GM19240 (cell line): ENCODE results near the gene FLNC.

ENCODE experiments used
- DNase-seq: peaks from one replicate; pipeline ENCODE4 v3.0.0; 2011; ENCODE audit warnings: low spot score; ENCODE audit not compliant: insufficient read length

The FLNC gene

DNA sequence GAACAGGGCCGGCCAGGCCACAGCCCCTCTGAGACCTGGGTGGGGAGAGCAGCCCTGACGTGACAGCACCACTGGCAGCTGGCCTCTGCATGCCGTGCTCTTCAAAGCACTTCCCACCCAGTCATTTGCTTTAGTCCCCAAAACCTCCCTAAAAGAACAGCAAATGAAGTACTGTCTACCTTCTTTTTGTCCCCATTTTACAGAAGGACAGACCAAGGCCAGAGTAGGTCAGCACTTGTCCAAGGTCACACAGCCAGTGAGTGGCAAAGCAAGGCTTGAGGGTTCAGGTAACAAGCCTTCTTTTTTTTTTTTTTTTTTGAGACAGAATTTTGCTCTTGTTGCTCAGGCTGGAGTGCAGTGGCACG, 47.5 kb downstream of the FLNC start:
- no peak for DNase-seq

DNA sequence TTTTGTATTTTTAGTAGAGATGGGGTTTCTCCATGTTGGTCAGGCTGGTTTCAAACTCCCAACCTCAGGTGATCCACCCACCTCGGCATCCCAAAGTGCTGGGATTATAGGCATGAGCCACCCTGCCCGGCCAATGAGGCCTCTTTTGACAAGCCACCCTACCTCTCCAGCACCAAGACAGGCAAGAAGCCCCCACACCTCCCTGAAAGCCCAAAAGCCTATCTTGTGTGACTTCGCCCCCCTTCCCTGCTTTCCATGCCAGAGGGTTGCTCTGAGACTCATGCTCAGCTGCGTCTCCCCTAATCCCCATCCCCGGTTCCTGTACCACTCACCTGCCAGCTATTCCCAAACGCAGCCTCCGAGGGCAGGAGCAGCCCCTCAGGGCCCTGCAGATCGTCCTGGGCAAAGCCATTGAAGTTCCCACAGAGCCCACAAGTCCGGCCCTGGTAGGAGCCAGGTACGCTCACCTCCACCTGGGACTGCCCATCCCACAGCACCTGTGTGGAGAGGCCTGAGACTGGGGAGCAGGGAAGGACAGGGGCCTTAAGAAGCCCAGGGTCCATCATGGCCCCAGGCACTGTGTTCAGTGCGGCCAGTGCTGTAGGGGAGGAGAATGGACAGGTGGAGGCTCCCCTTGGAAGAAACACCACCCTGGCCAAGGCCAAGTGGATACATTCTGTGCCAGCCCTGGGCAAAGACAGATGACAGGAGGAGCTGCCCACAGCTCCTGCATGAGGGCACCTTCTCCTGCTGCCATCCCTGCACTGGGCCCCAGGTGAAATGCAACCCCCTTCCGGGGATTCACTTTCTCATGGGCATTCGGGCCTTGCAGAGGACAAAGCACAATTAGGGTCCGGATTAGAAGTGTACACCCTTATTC, 48.3 kb downstream of the FLNC start:
- no peak for DNase-seq

DNA sequence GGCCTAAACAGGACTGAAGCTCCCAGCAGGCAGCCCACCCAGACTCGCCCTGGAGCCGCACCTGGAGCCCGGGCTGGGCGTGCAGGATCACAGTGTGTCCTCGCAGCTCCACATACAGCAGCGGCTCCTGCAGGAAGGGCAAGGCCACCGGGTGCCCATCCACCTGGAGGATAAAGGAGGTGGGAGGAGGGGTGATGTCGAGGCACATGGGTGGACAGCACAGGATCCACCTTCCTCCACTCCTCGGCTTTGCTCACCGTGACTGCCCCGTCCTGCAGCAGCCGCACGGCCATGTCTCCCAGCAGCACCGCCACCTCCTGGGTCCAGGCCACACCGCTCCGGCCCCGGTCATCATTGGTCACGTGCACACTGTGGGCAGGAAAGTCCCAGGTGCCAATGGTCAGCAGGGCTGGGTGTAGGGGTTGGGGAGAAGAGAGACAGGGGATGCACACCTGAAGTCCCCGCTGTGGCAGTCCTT, 49.3 kb downstream of the FLNC start:
- no peak for DNase-seq

DNA sequence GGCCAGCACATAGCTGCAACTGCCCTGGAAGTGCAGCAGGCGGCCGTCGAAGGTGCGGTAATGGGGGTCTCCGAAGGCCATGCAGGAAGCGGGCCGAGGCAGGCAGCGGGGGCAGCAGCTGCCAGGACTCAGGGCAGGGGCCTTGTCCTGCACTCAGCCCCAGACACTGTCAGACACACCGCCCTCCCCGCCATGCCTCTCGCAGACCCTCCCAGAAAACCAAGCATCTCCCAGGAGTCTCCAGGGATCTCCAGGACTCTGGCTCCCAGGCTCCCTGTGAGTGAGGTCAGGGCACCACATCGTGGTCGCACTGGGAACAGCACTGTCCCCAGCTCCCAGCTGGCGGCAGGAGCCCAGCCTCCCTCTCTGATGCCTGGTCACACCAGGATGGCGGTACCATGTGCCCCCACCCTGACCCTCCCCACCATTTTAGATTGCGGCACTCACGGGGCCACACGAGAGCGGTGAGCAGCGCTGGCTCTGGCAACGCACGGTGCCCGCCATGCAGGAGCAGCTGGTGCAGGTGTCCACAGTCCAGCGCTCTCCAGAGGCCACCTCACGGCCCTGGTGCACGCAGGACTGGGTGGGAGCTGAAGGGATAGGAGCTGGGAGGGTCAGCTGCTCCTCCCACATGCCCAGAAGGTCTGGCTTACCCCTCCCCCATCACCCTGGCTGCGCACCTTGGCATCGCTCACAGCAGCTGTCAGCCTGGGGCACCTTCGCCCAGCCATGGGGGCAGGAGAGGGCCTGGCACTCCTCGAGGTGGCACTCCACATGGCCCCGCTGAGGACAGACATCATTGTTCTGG, 49.9 kb downstream of the FLNC start:
- no peak for DNase-seq

DNA sequence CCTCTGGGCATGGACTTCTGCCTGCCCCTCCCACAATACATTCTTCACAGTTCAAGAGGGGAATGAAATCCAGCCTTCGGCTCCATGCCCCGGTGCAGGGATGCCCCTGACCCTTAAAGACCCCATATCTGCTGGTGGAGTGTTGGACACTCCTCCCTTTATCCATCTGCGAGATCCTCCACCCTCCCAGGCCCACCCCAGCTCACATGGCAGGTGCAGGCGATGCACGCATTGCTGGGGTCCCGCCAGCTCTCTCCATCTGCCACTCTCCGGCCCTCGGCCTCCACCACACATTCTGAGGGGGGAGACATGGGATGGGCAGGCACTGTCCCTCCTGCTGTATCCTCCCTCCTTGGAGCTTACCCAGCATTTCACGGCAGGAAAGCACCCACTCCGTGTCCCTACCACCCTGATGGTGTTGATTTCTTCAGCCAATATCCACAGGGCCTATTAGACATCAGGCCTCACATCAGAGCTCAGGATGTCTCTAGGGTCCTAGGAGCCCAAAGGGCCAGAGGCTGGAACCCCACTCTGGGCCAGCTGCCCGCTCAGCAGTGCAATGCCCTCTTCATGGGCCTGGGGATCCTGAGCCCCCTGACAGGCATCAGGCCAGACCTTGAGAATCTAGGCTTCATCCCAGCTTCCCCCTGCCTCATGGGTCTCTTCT, 50.7 kb downstream of the FLNC start:
- no peak for DNase-seq

DNA sequence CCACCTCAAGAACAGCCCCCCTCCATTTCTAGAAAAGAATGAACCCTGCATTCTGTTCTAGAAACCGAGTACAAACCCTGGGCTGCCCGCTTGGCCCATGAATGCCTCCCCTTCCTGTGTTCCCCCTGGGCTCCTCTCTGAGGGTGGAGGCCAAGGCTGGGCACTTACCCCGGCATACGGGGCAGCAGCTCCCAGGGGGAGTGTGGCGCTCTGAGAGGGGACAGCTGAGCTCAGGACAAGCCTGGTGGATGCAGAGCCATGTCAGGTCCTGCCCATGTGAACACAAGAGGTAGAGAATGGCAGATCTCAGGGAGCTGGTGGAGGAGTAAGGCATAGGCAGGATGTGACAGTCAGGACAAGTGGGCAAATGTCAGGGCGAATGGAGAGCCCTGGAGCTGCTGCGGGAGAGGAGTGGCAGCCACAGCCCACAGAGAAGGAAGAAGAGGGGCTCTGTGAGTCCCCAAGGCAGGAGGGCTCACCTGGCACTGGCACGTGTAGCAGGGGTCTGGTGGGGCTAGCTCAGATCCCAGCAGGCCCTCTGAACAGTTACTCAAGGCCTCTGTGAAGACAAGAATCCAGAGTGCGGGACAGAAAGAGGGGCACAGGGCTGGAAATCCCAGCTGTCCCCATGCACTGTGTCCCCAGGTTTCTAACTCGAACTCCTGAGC, 51.4 kb downstream of the FLNC start:
- no peak for DNase-seq

DNA sequence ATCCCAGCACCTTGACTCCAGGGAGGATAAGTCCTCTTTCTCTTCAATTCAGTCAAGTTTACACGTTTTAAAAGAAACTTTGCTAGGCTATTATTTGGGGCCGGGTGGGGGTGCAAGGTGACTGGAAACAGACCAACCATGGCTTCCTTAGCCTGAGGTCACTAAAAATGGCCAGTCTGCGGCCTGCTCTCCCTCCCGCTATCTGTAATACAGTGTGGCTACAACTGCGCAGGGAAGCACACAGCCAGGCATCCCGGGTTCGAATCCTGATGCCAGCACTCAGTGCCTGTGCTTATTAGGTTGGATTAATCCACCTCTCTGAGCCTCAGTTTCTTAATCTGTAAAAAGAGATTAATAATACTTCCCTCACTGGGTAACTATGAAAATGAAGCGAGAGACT, 51.9 kb downstream of the FLNC start:
- DNase-seq: no peak

DNA sequence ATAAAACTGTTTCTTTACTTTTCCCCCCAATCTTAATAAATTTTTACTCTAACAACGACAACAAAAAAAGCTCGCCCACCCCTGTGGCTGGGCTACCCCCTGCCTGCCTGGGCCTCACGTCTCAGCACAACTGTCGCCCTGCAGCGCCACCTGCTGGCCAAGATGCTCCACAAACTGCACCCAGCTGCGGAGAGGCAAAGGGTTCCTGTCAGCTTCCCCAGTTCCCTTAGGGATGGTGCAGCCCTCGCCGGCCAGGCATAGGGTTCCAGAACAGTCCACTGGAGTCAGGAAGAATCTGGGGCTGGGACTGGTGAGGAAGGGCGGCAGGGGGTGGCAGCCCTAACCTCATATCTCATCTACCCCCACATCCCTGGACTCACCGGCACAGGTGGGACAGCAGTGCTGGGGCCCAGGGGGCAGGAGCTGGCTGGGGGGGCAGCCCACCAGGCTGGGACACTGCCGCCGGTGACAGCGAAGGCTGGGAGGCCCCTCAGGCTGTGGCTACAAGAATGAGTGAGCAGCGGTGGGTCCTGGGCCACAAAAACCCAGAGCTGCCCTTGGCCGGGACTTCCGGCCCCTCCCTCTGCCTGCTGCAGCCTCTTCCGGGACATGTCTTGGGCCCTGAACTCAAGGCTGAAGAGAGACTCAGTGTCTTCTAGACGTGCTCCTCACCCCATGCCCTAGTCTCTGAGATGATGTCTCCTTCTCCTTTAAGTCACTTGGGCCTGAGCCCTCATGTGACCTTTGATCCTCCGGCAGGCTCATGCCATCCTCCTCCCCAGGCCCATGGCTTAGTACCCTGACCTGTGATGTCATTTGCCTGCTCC, 53.6 kb downstream of the FLNC start:
- DNase-seq: peak; percentile 99

DNA sequence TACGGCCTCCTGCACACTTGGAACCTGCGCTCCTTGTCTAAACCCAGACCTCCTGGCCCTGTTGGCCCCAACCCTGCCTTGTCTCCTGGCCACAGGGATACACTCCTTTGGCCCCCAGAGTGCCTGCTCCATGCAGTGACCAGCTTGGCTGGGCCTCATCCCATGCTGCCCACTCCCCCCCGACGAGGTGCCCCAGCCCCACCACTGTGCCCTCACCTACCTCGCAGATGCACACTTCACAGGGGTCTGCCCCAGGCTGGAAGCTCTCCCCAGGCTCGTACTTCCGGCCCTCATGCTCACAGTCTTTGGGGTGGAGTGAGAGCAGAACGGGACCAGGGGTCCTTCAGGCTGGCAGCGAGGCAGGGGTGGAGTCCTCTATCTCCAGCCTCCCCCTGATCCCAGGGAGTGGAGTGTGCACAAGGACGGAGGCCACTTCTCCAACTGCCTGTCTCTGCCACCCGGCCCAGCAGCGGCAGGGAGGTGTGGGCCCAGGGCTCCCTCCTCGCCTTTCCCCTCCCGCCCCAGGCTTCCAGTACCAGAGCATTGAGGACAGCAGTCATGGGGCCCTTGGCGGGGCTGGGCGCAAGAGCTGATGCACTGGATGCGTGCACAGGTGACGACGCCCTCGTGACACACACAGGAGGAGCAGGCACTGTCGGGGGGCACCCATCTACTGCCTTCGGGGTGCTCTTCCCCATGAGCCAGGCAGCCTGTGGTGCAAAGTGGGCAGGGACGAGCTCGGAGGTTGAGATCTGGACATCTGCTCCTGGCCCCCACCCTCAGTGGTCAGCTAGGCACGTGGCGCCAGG, 54.6 kb downstream of the FLNC start:
- no peak for DNase-seq

DNA sequence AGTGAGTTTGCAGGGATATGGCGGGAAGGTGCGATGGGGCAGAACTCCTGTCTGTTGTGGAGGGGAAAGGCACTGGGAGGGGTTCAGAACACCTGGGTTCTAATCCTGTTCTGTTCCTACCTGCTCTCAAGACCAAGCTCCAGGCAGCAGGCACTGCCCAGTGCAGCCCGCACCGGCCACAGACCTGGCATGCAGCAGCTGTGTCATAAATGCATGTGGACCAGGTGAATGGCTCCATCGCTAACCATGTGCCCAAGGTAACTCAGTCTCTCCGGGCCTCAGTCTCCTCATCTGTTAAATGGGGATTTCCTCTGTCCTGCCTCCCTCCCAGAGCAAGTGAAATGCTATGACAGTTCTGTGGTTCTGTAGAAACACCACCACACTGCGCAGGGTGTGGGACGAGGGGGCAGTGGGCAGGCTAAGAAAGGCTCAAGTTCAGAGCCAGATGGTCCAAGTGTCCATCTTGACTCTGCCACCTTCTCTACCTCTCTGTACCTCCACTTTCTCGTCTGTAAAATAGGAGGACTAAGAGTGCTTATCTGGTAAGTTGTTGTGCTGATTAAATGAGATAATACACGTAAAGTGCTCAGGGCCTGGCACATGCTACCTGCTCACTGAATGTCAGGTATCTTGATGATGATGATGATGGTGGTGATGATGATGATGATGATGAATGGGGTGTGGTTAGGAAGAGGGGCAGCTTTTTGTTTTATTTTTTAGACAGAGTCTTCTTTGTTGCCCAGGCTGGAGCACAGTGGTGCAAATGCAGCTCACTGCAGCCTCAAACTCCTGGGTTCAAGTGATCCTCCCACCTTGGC, 55.4 kb downstream of the FLNC start:
- no peak for DNase-seq

DNA sequence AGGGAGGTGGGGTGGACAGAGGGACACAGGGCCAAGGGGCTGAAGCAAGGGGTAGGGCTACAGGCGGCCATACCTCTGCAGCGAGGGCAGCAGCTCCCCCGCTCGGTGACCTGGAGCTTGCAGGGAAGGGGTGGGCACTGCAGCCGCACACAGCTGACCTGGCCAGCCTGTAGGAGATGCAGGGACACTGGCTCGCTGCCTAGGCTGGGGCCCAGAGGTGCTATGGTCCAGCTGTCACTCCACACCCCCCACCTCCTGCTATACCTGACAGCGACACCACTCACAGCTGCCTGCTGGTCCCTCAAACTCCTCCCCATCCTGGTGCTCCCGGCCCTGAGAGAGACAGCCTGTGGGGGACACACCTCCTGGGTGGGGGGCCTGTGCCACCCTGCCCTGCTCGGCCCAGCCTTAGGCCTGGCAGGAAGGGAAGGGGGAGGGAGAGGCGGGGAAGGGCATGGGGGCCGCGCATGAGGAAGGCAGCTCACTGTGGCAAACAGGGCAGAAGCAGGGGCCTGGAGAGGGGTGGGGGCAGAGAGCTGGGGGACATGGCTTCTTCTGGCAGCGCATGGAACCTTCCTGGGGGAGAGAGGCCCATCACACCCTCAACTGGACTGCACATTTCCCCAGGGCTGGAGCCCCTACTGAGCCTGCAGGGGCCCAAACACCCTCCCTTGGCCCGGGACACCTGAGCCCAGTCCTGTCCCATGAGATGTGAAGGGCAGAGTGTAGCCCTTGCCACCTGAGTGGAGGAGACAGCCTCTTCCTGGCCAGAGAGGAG, 56.4 kb downstream of the FLNC start:
- DNase-seq: no peak

DNA sequence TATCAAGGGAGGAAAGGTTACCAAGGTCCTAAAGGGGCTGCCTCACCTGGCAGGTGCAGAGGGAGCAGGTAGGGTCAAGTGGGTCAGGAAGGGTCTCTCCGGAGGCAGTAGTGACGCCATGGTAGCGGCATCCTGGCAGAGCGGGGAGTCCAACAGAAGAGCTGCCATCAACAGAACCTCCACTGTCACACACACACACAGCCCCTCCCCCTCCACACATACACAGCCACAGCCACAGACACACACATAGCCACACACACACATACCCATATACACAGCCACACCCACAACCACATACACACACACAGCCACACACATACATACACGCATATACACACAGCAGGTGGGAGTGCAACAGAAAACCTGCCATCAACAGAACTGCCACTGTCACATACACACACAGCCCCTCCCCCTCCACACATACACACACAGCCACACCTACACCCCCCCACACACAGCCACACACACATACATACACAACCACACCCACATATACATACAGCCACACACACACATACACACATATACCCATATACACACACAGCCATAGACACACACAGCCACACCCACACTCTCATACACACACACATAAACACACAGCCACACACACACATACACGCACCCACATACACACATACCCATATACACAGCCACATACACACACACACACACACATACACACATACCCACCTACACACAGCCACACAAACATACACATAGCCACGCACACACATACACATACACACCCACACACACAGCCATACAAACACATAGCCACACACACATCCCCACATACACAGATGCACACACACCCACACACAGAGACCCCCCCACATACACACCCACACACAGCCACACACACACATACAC, 57.2 kb downstream of the FLNC start:
- DNase-seq: no peak

DNA sequence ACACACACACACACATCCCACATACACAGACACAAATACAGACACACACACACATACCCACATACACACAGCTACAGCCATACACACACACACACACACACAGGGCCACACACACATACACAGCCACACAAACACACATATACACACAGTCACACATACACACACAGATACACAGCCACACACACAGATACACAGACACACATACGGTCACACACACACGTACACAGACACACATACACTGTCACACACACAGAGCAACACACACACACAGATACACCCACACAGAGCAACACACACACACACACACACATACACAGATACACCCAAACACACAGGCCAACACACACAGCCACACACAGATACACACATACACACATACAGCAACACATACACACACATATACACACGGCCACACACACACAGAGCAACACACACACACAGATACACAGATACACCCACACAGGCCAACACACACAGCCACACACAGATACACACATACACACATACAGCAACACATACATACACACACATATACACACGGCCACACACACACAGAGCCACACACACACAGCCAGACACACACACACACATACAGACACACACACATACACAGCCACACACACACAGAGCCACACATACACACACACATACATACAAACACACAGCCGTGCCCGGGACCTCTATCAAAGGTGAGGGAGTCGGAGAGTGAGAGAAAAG, 58.0 kb downstream of the FLNC start:
- no peak for DNase-seq

DNA sequence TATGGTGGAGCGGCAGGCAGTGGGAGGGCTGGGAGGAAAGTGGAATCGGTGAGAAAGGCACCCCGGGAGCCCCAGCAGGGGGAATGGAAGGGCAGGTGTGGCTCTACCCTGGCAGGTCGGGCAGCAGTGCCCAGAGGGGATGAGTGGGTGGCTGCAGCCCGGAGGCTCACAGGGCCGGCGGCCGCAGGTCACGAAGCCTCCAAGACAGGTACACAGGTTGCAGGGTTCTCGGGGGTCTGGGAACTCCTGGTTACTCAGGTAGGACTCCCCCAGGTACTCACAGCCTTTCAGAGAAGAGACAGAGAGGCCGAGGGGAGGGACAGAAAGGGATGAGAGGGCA, 58.5 kb downstream of the FLNC start:
- DNase-seq: no peak

DNA sequence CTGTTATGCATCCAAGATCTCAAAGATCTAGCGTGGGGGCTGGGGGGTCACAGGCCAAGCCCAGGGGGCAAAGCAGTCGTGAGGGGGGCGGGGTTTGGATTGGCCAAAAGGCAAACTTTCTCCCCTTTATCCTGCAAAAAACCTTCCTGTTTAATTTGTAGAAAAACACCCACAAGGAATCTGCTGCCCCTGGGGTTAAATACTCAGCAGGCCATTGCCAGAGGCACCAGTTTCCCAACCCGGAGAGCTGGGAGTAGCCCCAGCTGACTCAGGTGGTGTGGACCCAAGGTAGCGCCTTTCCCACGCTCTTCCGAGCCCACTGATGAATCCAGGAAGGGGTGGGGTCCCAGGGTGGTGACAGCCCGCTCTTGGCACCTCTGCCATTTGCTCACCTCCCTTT, 58.9 kb downstream of the FLNC start:
- DNase-seq: no peak

DNA sequence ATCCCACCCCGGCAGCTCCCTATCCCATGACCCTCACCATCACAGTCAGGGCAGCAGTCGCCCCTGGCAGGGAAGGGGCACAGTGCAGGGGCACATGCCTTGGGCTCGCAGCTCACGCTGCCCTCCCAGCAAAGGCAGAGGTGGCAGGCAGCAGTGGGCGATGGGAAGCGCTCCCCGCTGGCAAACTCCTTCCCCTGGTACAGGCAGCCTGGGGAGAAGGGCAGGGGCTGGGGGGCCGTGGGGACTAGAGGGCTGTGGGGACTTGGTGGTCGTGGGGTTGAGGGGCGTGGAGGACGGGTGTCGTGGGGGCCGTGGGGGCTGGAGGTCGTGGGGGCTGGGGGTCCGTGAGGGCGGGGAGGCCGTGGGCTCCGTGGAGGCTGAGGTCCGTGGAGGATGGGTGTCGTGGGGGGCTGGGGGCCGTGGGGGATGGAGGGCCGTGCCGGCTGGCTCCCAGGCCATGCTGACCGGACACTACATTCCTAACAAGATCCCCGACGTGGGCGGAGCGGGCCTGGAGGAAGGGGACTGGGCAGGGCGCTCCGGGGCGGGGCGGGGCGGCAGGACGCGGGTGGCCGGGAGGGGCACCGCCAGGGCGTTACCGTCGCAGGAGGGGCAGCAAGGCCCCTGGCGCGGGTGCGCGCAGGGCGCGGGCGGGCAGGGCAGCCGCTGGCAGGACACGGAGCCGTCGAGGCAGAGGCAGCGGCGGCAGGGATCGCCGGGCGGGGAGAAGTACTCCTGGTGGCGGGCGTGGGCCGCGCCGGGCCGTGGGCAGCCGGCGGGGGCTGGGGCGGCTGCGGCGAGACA, 60.3 kb downstream of the FLNC start:
- no peak for DNase-seq
